HG03378 (cell line): ENCODE measurements around the gene PJA2.

Experiments used
- ATAC-seq: cut with Tn5 transposase; IDR thresholded peaks from one replicate; pipeline ENCODE4 v1.9.1; 2021; ENCODE audit warnings: mild to moderate bottlenecking, moderate library complexity; ENCODE audit not compliant: unreplicated experiment

The PJA2 gene

DNA sequence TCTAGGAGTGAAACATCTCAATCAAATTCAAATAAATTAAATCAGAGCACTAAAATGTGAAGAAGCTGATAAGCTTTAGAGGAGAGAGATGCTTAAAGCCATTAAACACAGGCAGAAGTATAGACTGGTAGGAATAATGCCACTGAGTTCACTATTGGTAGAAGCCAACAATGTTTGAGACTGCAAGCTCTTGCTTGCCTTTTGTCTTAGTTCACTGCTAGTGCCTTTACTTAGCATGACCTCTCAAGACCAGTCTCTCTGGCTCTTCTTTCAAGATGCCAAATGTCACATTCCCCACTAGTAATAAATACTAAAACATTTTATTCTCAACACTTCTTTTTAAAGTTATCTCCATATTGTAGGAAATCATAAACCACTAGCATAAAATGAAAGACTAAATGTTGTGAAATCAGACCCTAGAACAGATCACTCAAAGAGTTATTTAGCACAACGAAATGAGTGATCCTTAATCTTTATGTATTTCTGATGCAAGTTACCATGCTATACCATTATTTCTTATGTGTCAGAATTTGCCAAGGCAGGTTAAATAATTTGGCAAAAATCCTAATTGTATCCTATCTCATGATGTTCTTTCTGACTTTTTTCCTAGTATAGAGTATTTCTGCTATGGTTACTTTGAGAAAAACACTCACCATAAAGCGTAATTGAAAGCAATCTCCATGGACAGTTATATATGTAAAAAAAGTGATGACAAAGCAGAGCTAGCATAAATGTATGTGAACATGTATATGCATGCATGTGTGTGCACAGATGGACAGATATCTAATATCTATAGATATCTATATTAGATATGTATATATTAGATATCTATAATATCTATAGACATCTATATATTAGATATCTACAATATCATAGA lies 57.5 kb downstream of the PJA2 start:
- ATAC-seq: no peak

DNA sequence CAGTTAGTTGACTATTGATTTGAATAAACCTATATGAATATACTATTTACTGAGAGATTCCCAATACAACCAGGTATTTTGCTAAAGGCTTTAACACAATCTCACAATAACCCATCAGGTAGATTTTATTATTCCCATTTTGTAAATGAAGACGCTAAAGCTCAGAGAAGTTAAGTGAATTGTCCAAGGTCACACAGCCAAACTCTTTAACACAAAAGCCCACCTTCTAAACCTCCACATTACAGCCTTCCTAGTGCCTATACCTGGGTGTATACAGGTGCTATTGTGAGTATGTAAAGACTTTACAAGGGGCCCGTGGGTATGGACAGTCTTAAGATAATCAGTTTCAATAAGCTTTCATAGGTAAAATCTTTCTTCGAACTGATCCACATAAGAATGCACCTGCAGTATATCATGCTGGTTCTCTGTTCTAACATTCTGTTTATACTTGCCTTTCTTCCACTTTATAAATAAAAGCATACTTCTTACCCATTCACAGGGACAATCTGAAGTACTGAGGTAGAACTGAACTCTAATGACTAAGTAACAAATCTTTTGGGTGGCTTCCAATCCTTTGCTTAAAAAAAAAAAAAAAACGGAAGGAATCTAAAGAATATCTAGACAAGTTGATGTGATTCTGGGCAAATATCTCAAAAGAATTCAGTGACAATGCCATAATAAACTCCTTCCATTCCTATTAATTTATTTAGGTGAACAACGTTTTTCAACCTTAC lies 59.1 kb downstream of the PJA2 start:
- no peak for ATAC-seq

DNA sequence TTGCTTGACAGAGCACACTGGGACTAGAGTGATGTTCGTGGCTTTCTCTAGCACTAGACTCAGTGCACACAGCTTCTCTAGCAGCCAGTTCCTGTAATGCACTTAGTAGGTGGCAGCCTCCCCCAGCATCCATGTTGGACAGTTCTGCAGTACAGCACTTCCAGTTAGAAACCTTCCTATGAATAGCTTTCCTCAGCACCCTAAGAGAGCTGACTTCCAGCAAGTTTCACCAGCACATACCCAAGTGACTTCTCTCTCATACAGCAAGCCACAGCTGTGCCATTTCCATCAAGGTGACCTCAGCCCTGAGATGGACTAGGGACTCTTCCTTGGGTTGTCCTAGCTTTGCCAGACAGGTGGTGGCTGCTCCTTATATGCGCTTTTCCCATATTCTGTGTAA lies 60.4 kb downstream of the PJA2 start:
- no peak for ATAC-seq

DNA sequence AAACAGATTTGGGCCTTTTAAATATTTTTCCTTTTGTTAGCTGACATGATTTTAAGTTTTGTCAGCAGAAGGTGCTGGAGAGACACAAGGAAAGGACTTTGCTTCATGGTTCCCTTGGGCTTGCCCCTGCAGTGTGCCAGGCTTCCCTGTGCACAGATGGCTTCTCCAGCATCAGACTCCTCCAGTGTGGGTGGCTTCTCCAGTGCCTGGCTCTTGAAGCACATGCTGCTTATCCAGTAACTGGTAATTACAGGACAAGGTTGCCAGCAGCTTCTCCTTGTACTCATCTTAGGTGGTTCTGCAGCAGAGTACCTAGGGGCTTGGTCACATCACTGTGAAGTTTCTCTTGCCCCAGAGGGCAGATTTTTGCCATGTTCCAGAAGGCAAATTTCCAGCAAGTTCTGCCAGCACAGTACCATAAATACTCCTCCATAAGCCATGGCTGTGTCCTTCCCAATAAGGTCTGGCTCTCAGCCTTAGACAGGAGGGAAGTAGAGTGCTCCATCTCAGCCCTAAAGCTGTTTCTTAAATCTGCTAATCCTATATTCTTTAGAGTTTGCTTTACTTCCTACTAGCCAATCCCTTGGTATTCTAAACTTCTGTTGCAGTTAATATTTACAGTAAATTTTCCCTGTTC lies 62.4 kb downstream of the PJA2 start:
- no peak for ATAC-seq

DNA sequence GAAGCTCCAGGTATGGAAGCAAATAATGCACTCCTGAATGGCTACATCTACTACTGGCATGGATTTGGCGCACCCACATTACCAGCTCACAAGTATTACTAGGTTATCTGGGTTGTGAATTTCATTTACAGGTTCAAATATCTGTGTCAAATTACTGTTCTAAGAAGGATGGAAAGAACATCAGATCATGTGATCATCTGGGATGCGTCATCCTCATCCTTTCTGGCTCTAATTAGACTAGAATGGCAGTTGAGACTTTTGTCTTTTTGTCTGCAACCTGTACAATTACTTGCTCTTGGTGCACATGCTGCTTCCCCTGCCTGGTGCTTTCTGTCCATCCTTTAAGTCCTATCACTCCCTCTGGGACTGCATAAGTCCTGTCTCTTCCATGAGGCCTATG lies 64.1 kb downstream of the PJA2 start:
- no peak for ATAC-seq

DNA sequence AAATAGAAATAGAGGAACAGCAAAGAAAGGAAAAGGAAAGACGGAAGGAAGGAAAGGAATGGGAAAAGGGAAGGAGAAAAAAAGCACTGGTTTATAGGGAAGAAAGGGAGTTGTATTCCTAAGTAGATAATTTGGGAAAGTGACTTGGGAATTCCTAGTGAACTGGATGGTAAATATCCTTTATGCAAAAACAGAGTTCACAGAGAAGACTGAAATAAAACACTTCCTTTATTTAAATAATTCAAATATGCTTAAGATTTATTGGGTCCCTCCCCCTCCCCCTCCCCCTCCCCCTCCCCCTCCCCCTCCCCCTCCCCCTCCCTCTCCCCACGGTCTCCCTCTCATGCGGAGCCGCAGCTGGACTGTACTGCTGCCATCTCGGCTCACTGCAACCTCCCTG lies 69.4 kb downstream of the PJA2 start:
- ATAC-seq: no peak

DNA sequence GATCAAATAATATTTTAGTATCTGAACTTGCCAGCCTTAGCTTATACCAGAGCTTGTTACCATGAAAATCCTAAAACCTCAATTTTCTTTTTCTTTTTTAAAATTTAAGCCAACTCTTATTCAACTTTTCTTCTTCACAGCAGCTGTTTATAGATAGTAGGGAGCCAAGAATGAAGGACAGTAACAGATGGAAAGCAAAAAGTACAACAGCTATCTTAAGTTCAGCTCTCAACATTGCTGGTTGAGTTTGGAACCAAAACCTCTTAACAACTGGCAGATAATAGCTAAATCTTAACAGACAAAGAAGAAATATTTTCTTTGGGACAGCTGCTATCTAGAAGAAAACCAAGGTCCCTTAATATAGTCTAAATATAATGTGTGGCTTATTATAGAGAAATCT lies 74.7 kb downstream of the PJA2 start:
- ATAC-seq: no peak

DNA sequence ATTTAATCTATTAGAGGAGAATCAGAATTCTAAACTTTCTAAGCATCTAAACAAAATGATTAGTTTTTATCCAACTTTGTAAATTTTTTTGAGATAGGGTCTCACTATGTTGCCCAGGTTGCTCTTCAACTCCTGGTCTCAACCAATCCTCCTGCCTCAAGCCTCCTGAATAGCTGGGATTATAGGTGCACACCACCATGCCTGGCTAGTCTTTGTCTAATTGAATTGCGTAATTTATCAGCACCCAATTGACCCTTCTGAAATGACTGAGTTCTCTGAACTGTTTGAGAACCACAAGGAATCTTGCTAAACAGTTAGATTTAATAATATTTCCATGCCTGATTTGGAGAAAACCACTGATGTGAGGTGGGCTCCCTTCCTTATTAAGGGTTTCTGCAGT lies 75.7 kb downstream of the PJA2 start:
- no peak for ATAC-seq

DNA sequence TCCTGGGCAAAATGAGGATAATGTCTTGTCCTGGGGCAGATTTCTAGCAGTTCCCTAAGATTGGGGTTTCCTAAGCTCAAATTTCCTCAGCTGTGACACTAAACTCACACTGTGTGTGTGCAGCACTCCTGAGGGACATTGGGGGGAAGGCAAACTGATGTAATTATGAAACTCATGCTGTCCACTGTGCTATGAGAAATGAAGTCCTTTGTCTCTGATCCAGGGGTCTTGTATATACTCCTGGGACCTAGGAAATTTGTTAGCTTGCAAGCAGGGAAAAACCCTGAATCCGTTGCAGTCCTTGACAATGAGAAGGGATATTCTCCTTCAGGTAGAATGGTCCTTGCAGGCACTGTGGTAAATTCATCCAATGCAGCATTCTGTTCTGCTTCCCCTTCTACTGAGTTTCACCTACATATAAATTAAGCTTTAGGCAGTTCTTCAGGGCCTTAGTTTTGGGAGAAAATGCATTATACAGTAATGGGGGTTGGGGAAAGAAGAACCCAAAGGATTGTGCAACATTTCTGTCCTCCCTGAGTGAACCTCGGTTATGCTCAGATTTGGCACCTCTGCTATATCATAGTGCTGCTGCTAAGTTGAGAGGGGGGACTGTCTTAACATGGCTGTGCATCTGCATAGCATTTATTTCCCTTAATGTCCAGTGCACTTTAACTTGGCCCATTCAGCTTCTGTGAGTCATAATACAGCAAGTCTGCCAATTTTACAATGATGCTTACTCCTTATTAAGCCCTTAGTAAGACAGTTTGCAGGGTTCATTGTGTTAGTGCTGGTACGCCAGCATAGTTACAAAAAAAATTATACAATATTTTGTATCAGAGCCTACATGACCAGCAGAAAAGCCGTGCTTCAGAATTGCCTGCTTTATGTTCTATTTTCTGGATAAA lies 80.2 kb downstream of the PJA2 start:
- no peak for ATAC-seq

DNA sequence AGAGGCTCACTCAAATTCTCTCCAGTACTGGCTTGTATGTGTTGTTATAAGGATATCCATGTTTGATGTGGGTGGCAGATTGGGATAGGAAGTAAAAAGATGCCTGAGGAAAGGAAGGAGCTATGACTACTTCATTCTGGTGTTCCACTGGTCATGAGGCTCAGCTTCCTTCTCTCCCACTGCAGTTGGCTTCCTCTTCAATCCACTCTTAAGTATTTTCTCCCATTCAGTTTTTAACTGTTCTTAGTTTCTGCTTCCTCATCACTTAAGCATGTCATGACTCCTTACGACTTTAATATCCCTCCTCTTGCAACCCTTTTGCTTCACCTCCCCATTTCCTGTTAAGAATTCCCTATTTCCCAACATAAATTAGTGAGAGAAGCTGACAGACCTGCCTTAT lies 81.1 kb downstream of the PJA2 start:
- ATAC-seq: no peak

DNA sequence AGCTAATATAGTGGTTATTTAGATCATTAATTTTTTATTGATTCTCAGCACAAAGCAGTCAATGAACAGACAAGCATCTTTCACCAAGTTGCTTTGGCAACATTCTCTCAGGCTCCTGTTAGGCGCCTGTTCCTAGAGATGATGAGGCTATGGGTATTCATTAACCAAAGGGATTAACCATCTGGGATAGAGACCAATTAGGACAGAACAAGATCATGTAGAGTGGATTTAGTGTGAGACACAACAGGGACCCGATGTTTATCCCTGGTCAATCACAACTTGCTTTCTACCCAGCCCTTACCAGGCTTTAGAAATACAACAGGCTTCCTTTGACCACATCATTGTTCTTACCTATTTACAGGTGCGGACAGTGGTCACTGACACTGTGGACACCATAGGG lies 82.2 kb downstream of the PJA2 start:
- no peak for ATAC-seq

DNA sequence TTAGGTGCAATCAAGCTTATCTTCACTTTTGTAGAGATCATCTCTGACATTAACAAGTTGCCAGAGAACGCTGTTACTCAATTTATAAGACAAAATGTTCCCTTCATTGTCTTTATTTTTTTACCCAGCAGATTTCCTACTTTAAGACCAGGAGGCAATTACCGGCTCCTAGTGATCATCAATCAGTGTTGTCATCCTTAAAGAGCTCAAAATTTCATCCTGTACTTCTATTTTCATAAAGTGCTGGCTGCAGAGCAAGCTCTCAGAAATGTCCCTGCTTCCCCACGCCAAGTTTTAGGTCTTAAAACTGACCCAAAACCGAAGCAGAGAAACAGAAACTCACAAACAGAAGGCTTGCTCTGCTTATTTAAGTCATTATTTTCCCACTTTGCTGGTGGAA lies 82.9 kb downstream of the PJA2 start:
- no peak for ATAC-seq

DNA sequence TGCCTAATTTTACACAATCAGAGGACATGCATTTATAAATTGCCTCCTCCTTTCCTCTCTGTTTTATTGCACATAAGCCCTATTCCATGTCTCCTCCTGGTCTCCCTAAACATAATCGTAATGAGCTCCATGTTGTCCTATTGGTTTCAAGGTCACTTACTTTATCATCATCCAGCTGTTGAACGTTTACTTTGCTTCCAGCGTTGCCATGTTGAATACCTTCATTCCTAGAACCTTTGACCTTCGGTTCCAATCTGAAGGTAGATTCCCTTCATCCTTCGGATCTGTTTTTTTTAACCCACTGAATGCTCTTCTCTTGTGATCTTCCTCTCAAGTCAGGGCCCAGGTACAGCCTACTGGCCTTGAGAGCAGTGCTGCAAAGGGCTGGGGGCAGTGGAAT lies 84.3 kb downstream of the PJA2 start:
- no peak for ATAC-seq

DNA sequence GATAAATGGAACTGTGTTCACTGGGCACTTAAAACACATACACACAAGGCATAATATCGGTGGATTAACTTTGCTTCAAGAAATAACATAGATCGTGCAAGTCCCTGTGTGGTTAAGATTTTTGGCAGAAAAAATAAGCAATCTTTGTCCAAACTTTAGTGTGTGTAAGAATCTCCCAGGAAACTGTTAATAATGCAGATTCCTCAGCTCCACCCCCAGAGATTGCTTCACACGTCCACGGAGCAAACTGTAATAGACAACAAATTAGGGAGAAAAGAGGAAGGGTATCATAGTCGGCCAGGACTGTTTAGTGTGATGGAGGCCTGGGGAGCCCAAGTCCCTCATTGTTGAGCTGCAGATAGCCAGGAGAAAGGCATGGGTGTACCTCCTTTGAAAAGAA lies 84.8 kb downstream of the PJA2 start:
- no peak for ATAC-seq

DNA sequence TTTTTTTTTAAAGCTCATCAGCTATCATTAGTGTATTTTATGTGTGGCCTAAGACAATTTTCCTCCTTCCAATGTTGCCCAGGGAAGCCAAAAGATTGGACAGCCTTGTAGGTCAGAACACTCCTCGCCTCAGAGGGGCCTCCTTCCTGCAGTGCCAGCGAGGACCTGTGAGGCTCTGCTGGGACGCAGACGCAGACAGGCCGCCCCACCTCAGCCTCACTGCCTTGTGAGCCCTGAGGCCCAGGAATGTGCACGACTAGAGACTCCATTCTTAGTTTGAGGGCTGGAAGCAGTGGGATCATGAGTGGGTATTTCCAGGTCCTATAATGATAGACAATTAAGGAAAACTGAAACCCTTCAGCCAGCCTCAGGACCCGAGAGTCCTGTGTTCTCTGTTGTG lies 85.4 kb downstream of the PJA2 start:
- no peak for ATAC-seq

DNA sequence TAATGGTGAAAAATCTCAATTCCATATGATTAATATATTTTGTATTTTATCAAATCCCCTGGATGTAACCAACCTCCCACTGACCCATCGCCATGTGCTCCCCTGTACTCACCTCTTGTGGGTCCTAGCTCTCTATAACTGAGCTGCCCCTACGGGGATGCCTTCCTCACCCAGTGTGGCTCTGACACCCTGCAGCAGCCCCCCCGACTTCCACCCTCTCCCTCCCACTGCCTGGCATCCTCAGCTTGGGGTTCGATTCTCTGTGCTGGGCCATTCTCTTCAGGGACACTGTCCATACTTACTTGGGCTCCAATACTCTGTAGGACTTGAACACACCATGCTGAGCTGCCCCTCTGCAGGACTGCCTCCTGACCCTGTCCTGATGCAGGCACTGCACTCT lies 87.1 kb downstream of the PJA2 start:
- ATAC-seq: no peak

DNA sequence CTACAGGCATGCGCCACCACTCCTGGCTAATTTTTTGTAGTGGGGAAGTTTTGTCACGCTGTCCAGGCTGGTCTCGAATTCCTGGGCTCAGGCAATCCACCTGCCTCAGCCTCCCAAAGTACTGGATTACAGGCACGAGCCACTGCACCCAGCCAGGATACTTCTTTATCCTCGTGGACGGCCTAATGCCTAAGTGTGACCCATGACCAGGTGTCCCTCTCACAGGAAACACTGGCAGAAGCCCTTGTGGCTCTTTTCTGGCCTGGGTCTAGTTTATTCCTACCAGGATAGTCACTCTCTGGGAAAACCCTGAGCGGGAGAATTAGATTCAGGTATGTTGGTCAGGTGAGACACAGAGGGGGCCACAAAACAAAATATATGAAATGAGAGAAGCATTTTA lies 90.4 kb downstream of the PJA2 start:
- ATAC-seq: no peak

DNA sequence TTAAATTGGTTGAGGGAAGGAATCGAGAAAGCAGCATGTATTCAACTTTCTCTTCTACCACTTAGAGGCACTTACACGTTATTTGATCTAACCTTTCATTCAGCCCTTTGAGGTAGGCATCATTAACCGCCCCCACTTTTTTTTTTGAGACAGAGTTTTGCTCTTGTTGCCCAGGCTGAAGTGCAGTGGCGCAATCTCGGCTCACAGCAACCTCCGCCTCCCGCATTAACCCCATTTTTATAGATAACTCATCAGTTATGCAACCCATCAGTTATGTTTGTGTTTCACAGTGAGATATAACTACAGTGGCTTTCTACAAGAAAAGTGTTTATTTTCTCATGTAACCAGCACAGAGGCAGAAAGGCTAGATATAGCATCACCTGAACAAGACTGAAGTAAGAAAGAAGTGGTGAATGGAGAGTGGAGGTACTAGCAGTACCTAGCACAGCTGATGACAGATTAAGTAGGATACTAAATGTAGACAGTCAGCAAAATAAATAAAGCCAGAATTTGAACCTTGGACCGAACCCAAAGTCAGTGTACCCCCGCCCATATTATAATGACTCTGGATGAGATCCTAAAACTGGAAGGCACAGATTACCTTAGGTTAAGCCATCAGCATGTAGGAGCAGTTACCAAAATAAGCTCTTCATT lies 91.2 kb downstream of the PJA2 start:
- ATAC-seq: no peak

DNA sequence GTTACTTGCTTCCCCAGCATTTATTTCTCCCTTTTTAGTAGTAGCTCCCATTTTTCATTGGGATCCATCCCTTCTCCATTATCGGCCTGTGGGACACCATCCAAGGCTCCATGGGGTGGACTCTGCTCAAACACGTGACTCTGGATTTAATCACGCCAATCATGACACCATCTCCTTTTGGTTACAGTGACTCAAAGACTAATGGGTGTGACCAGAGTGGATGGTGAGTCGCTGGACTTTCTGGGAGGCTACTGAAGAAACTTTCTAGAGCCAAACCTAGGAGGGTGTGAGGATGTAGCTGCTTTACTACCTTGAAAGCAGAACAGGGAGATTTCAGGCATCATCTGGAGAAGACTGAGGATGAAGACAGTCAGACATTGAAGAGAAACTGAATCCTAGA lies 93.1 kb downstream of the PJA2 start:
- no peak for ATAC-seq

DNA sequence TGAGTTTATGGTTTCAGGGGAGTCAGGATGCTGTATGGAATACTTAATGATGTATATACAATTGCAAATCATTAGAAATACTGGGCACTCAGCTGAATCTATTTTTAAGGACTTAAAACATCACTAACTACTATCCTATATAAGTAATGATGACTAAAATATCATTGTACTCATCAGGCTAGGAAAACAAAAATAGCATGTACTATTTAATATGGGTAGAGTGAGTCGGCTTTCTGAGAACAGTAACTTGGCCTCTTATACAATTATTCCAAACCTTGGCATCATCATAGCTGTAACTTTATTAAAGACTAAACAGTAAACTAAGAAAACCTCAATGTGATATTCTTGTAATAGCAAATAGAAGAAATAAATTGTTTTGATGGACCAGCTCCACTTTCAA lies 94.5 kb downstream of the PJA2 start:
- ATAC-seq: no peak
